CD4-positive, alpha-beta T cell treated with Interleukin-4 for 4 hours (primary cell): ENCODE measurements around the gene FES.
A peak's percentile ranks its signal among the peaks of the same experiment; 100 is the strongest.
"Not testable (repeated sequence)": the region's sequence is repeated elsewhere in the genome, so short reads cannot be mapped to it uniquely, and the experiment has no call there.

ENCODE experiments used
- DNase-seq: peaks from one replicate; pipeline ENCODE4 v3.0.0-alpha.2; 2020

The FES gene

GRCh38 chr15:90862487-90862886, 21.8 kb upstream of the FES start:
- DNase-seq = no peak

- DNase-seq = no peak
Observed at GRCh38 chr15:90862964-90863778, 21.1 kb upstream of the FES start.

GRCh38 chr15:90863987-90864386, 20.3 kb upstream of the FES start:
- DNase-seq = no peak

- no peak for DNase-seq
Observed at GRCh38 chr15:90864507-90864906, 19.8 kb upstream of the FES start.

GRCh38 chr15:90865702-90866101, 18.6 kb upstream of the FES start:
- no peak for DNase-seq

GRCh38 chr15:90866161-90866715, 18.1 kb upstream of the FES start:
- no peak for DNase-seq

- DNase-seq = no peak
Observed at GRCh38 chr15:90866800-90867199, 17.5 kb upstream of the FES start.

- DNase-seq = no peak
Observed at GRCh38 chr15:90868261-90868689, 16.0 kb upstream of the FES start, which contains the start of gene FURIN. FURIN (plus strand) TSS chr15:90868588; CDS start chr15:90875741, 7,153 bp downstream.

GRCh38 chr15:90869140-90869541, 15.2 kb upstream of the FES start:
- no peak for DNase-seq

- peak; percentile 44 for DNase-seq
Observed at GRCh38 chr15:90869601-90870353, 14.5 kb upstream of the FES start.

- no peak for DNase-seq
Observed at GRCh38 chr15:90870354-90871138, 13.8 kb upstream of the FES start.

GRCh38 chr15:90871139-90871715, 13.1 kb upstream of the FES start:
- DNase-seq = peak; percentile 9

GRCh38 chr15:90871716-90872485, 12.4 kb upstream of the FES start:
- no peak for DNase-seq

- peak; percentile 37 for DNase-seq
Observed at GRCh38 chr15:90872486-90873184, 11.7 kb upstream of the FES start.

GRCh38 chr15:90873488-90873997, 10.8 kb upstream of the FES start:
- DNase-seq = no peak

- no peak for DNase-seq
Observed at GRCh38 chr15:90873998-90874605, 10.2 kb upstream of the FES start.

GRCh38 chr15:90874986-90875385, 9.3 kb upstream of the FES start:
- not testable (repeated sequence) for DNase-seq

- DNase-seq = no peak
Observed at GRCh38 chr15:90875549-90875981, 8.7 kb upstream of the FES start.

- no peak for DNase-seq
Observed at GRCh38 chr15:90876046-90876445, 8.3 kb upstream of the FES start.

GRCh38 chr15:90876512-90877170, 7.7 kb upstream of the FES start:
- no peak for DNase-seq
